Epithelial cell of esophagus (primary cell): ENCODE data around the gene PIK3C2G.
A peak's percentile ranks its signal among the peaks of the same experiment; 100 is the strongest.
"Not testable (repeated sequence)": the region's sequence is repeated elsewhere in the genome, so short reads cannot be mapped to it uniquely, and the experiment has no call there.

Experiments used
- DNase-seq: peaks from one replicate; pipeline ENCODE4 v3.0.0; 2010; ENCODE audit warnings: low read depth
- H3K4me3 ChIP-seq: 2 replicates; pipeline ENCODE4 v1.5.1; 2011; ENCODE audit warnings: mild to moderate bottlenecking, low read length, control low read depth
- CTCF ChIP-seq: IDR thresholded peaks from 2 replicates; pipeline ENCODE4 v1.5.1; 2011; ENCODE audit warnings: low read depth, mild to moderate bottlenecking, low read length, control low read depth, inconsistent platforms; ENCODE audit not compliant: insufficient read depth; ENCODE audit errors: missing control alignments

Gene PIK3C2G

GRCh38 chr12:18502422-18502968 lies 241.2 kb downstream of the PIK3C2G start:
- DNase-seq: no peak
- H3K4me3 ChIP-seq: no peak overlapping the region
- TF ChIP-seq CTCF: no peak

DNA sequence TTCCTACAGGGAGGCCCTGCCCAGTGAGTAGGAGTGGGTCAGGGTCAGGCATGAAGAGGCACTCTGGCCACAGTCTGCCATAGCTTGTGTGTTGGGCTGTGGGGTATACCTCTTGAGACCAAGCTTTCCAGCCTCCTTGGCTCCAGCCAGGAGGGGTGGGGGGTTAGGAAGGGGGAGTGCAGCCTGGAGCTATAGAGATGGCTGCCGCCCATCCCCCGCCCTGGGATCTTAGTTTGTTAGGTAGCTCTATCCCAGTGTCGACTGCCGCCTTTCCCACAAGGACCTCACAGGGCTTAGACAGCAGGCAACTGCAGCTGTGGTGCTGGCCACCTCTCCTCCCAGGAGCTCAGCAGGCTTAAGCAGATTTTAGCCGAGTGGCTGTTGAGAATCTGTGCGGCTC lies 260.1 kb downstream of the PIK3C2G start:
- H3K4me3 ChIP-seq: no peak overlapping the region
- TF ChIP-seq CTCF: no peak
- no peak for DNase-seq

GRCh38 chr12:18522806-18523205 lies 261.5 kb downstream of the PIK3C2G start:
- no peak overlapping the region for H3K4me3 ChIP-seq
- TF ChIP-seq CTCF: no peak

GRCh38 chr12:18542497-18542896 lies 281.2 kb downstream of the PIK3C2G start:
- H3K4me3 ChIP-seq, DNase-seq: not testable (repeated sequence)

More at GRCh38 chr12:18522806-18523205, 261.5 kb downstream of the PIK3C2G start:
- DNase-seq: no peak

DNA sequence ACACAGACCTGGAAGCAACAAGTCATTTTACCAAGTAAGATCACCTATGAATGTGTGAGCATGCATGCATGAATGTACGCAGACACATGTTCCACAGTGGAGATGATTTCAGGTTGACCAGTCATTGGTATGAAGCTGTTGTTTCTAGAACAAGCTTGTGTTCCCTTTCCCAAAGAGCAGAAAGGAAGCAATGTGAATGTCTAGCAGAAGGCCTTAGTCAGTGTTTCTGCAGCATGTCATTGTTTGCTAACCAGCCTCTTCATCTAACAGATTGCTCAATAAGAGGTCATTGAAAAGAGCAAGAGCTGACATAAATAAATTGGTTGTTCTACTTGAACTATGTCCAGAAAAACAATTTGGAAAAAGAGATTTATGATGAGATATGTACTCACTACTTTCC lies 285.1 kb downstream of the PIK3C2G start:
- peak; percentile 78 for DNase-seq
- H3K4me3 ChIP-seq: no peak overlapping the region
- TF ChIP-seq CTCF: no peak

GRCh38 chr12:18549598-18549997 lies 288.3 kb downstream of the PIK3C2G start:
- no peak for DNase-seq
- TF ChIP-seq CTCF: no peak

DNA sequence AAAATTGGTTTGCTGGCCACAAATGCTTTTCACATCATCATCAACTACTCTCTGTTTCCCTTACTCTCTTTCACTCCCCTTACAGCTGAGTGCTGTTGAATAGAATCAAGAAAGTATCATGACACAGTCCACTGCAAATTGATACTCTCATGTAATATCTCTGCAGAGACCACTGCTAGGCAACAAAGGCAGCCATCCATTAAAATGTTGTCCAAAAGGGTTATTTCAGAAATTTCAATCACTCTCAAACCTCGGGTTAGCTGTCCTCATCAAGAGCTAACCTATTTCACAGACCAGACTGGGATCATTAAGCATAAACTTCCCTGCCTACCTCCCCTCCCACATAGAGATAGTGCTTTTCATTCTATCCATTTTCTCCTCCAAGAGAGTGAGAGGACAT lies 289.8 kb downstream of the PIK3C2G start:
- TF ChIP-seq CTCF: no peak
- no peak overlapping the region for H3K4me3 ChIP-seq
- DNase-seq: no peak

More at GRCh38 chr12:18549598-18549997, 288.3 kb downstream of the PIK3C2G start:
- H3K4me3 ChIP-seq: no peak overlapping the region
